Activated CD8-positive, alpha-beta T cell treated with anti-CD3 and anti-CD28 coated beads, Interleukin-2, amount 10 ng/mL, durations not matched to agents 7 days and 5 days (primary cell): ENCODE data around the gene ZNF318. TPM values are rescaled to one million over a fixed set of nuclear protein-coding genes. Genes with fewer than 3 reads are reported as not detected.
"Not testable (repeated sequence)": the region's sequence is repeated elsewhere in the genome, so short reads cannot be mapped to it uniquely, and the experiment has no call there.

Experiments
- ATAC-seq: fragments of 150-1000 bp; cut with Tn5 transposase; one replicate; pipeline ENCODE4 v1.10.0; 2021; ENCODE audit warnings: moderate library complexity
- CTCF ChIA-PET: fragments of 350-600 bp; sonication (Branson Sonifier 250); formaldehyde crosslinking; loops from one replicate; lab custom pipeline; 2021; ENCODE audit warnings: antibody characterized with exemption; lab: Charles Lee
- POLR2A ChIA-PET: fragments of 350-600 bp; sonication (Branson Sonifier 250); formaldehyde crosslinking; loops from one replicate; lab custom pipeline; 2021; ENCODE audit warnings: antibody characterized with exemption; lab: Charles Lee
- DNase-seq: peaks from one replicate; pipeline ENCODE4 v3.0.0-alpha.2; 2020
- H3K27ac Mint-ChIP-seq: one replicate; pipeline ENCODE4 v1.8.0; 2021; ENCODE audit warnings: mild to moderate bottlenecking, mixed read lengths
- H3K27me3 Mint-ChIP-seq: one replicate; pipeline ENCODE4 v1.8.0; 2021; ENCODE audit warnings: low read depth, mixed read lengths
- H3K36me3 Mint-ChIP-seq: one replicate; pipeline ENCODE4 v1.8.0; 2021; ENCODE audit warnings: low read depth, mixed read lengths
- H3K4me1 Mint-ChIP-seq: one replicate; pipeline ENCODE4 v1.8.0; 2021; ENCODE audit warnings: low read depth, mixed read lengths
- H3K4me3 Mint-ChIP-seq: one replicate; pipeline ENCODE4 v1.8.0; 2021; ENCODE audit warnings: mild to moderate bottlenecking, mixed read lengths
- H3K9me3 Mint-ChIP-seq: one replicate; pipeline ENCODE4 v1.8.0; 2022; ENCODE audit warnings: mixed read lengths; ENCODE audit not compliant: insufficient read depth
- total RNA-seq, 2 experiments: library from RNA; stranded (reverse); gene quantifications; one replicate each; pipeline ENCODE4 v1.2.3, GENCODE V29; 2021

Gene ZNF318
- total RNA-seq, 2 experiments from 2014 or later: 6.7 to 7.0 TPM

GRCh38 chr6:43383021-43383667, 13.7 kb upstream of the ZNF318 start:
- ATAC-seq: no peak

DNA sequence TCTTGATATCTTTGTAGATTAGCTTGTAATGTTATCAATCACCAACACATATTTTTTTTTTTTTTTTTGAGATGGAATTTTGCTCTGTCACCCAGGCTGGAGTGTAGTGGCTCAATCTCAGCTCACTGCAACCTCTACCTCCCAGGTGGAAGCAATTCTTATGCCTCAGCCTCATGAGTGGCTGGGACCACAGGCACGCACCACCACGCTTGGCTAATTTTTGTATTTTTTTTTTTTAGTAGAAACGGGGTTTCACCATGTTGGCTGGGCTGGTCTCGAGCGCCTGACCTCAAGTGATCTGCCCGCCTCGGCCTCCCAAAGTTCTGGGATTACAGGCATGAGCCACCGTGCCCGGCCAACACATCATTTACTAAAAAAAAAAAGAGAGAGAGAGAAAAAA, 11.4 kb upstream of the ZNF318 start:
- H3K27me3 Mint-ChIP-seq: peaks cover 41% of the 10 kb centered on the region
- H3K9me3 Mint-ChIP-seq, POLR2A ChIA-PET, DNase-seq, H3K27ac Mint-ChIP-seq, ATAC-seq, H3K4me3 Mint-ChIP-seq: not testable (repeated sequence)
- H3K4me1 Mint-ChIP-seq: peaks cover 46% of the 10 kb centered on the region
- CTCF ChIA-PET: interaction anchor here (0.9 kb wide), 1 partner anchor 11 kb away, joined by 3 read pairs; no protein-coding TSS in a partner anchor
- H3K36me3 Mint-ChIP-seq: peaks cover 12% of the 10 kb centered on the region

More at GRCh38 chr6:43383021-43383667, 13.7 kb upstream of the ZNF318 start:
- Mint-ChIP-seq H3K4me3 (peak overlapping the region; percentile 50), H3K27ac (peak overlapping the region; percentile 91), H3K9me3 (no peaks in the 10 kb centered on the region), H3K36me3 (peaks cover 12% of the 10 kb centered on the region), H3K4me1 (peaks cover 44% of the 10 kb centered on the region), H3K27me3 (peaks cover 48% of the 10 kb centered on the region)
- no peak for DNase-seq
- CTCF ChIA-PET: interaction anchor here (0.6 to 3.9 kb wide), 11 partner anchors 9 to 239 kb away, joined by 3 to 19 read pairs (median 4); partner anchors contain the start of genes ABCC10, CRIP3, DLK2 and ZNF318
- POLR2A ChIA-PET: interaction anchor here (0.8 to 4.1 kb wide), 2 partner anchors 14 to 47 kb away, joined by 3 to 24 read pairs; partner anchors contain the start of gene ZNF318

- POLR2A ChIA-PET: no interaction called here
- peaks cover 32% of the 10 kb centered on the region for H3K4me1 Mint-ChIP-seq
- no peak for DNase-seq
- no peaks in the 10 kb centered on the region for H3K9me3 Mint-ChIP-seq
- ATAC-seq: no peak
- H3K36me3 Mint-ChIP-seq: peaks cover 7% of the 10 kb centered on the region
- H3K27ac Mint-ChIP-seq: no peak overlapping the region
- peaks cover 33% of the 10 kb centered on the region for H3K27me3 Mint-ChIP-seq
- H3K4me3 Mint-ChIP-seq: no peak overlapping the region
- CTCF ChIA-PET: interaction anchor here (1.0 to 1.4 kb wide), 3 partner anchors 9 to 129 kb away, joined by 3 to 6 read pairs (median 4); partner anchors contain the start of gene ZNF318
Observed at GRCh38 chr6:43378631-43379030, 9.2 kb upstream of the ZNF318 start.

GRCh38 chr6:43377710-43378229, 8.3 kb upstream of the ZNF318 start:
- H3K36me3 Mint-ChIP-seq: peaks cover 7% of the 10 kb centered on the region
- H3K27ac Mint-ChIP-seq: no peak overlapping the region
- H3K9me3 Mint-ChIP-seq: no peaks in the 10 kb centered on the region
- peaks cover 40% of the 10 kb centered on the region for H3K27me3 Mint-ChIP-seq
- no peak overlapping the region for H3K4me3 Mint-ChIP-seq
- peaks cover 23% of the 10 kb centered on the region for H3K4me1 Mint-ChIP-seq
- ChIA-PET POLR2A (no interaction called here), CTCF (interaction anchor here (1.1 to 2.5 kb wide), 3 partner anchors 8 to 130 kb away, joined by 4 to 11 read pairs (median 6); partner anchors contain the start of gene ZNF318)
- DNase-seq (no peak), ATAC-seq (no peak)

GRCh38 chr6:43376551-43376981, 7.1 kb upstream of the ZNF318 start:
- no peak overlapping the region for H3K4me3 Mint-ChIP-seq
- ATAC-seq (peak; percentile 44), DNase-seq (no peak)
- H3K27ac Mint-ChIP-seq: no peak overlapping the region
- H3K4me1 Mint-ChIP-seq: peaks cover 17% of the 10 kb centered on the region
- ChIA-PET POLR2A (interaction anchor here (1.1 kb wide), 1 partner anchor 51 kb away, joined by 3 read pairs; the partner anchor contains the start of gene ABCC10), CTCF (interaction anchor here (1.2 to 2.5 kb wide), 2 partner anchors 22 to 130 kb away, joined by 3 to 11 read pairs; no protein-coding TSS in a partner anchor)
- H3K36me3 Mint-ChIP-seq: peaks cover 4% of the 10 kb centered on the region
- H3K27me3 Mint-ChIP-seq: peaks cover 38% of the 10 kb centered on the region
- no peaks in the 10 kb centered on the region for H3K9me3 Mint-ChIP-seq

GRCh38 chr6:43375693-43376092, 6.2 kb upstream of the ZNF318 start:
- ChIA-PET POLR2A (interaction anchor here (1.1 kb wide), 1 partner anchor 52 kb away, joined by 3 read pairs; the partner anchor contains the start of gene ABCC10), CTCF (interaction anchor here (2.5 kb wide), 1 partner anchor 23 kb away, joined by 11 read pairs; no protein-coding TSS in a partner anchor)
- no peak overlapping the region for H3K4me3 Mint-ChIP-seq
- ATAC-seq: no peak
- no peaks in the 10 kb centered on the region for H3K9me3 Mint-ChIP-seq
- no peak overlapping the region for H3K27ac Mint-ChIP-seq
- peaks cover 35% of the 10 kb centered on the region for H3K27me3 Mint-ChIP-seq
- peaks cover 15% of the 10 kb centered on the region for H3K4me1 Mint-ChIP-seq
- peaks cover 2% of the 10 kb centered on the region for H3K36me3 Mint-ChIP-seq
- DNase-seq: no peak

DNA sequence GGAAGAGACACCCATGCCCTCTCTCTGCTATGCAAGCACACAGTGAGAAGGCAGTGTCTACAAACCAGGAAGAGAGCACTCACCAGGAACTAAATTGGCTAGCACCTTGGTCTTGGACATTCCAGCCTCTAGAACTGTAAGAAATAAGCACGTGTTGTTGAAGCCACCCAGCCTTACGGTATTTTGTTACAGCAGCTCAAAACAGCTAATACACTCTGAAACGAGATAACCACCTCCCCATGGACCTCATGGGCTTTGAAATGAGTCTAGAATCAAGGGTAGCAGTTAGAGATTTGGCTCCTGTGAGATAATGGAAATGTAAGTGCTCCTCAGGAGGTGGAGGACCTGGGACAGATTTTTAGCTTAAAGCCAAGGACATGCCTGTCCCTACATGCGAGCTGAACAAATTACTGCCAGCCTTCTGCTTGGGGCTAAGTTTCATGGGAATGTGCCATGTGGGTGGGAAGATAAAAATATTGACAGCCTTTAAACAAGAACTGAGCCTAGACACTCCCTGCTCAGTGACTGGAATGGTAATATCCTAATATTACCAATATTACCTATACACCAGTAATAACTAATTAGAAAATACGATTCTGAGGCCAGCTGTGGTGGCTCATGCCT, 3.9 kb upstream of the ZNF318 start:
- Mint-ChIP-seq H3K9me3 (no peaks in the 10 kb centered on the region), H3K4me3 (no peak overlapping the region), H3K27me3 (peaks cover 19% of the 10 kb centered on the region), H3K4me1 (peaks cover 29% of the 10 kb centered on the region), H3K36me3 (no peaks in the 10 kb centered on the region), H3K27ac (no peak overlapping the region)
- ChIA-PET CTCF (interaction anchor here (1.0 to 1.3 kb wide), 2 partner anchors 10 to 17 kb away, joined by 3 to 6 read pairs; no protein-coding TSS in a partner anchor), POLR2A (no interaction called here)
- DNase-seq (no peak), ATAC-seq (no peak)

DNA sequence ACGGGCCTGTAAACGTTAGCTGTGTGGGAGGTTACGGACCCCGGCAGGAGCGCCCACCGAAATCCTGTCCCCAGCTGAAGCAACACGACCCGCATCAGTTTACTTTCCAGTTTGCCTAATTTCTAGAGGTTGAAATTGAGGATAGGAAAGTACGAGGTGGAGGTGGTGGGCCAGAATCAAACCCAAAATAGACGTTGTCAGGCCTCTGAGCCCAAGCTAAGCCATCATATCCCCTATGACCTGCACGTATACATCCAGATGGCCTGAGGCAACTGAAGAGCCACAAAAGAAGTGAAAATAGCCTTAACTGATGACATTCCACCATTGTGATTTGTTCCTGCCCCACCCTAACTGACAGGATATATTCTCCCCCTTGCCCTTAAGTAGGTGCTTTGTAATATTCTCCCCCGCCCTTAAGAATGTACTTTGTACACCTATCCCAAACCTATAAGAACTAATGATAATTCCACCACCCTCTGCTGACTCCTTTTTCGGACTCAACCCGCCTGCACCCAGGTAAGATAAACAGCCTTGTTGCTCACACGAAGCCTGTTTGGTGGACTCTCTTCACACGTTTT, 645 bp upstream of the ZNF318 start:
- ChIA-PET CTCF (interaction anchor here (0.7 to 2.3 kb wide), 17 partner anchors 8 to 442 kb away, joined by 3 to 11 read pairs (median 5); partner anchors contain the start of genes ABCC10, CNPY3, CRIP3 and DNPH1), POLR2A (interaction anchor here (0.6 to 1.6 kb wide), 4 partner anchors 13 to 800 kb away, joined by 3 to 24 read pairs (median 3); no protein-coding TSS in a partner anchor)
- Mint-ChIP-seq H3K4me3 (peak overlapping the region; percentile 83), H3K4me1 (peaks cover 32% of the 10 kb centered on the region), H3K27ac (peak overlapping the region; percentile 92), H3K27me3 (peaks cover 25% of the 10 kb centered on the region)
- not testable (repeated sequence) for H3K36me3 Mint-ChIP-seq, DNase-seq, H3K9me3 Mint-ChIP-seq, ATAC-seq

DNA sequence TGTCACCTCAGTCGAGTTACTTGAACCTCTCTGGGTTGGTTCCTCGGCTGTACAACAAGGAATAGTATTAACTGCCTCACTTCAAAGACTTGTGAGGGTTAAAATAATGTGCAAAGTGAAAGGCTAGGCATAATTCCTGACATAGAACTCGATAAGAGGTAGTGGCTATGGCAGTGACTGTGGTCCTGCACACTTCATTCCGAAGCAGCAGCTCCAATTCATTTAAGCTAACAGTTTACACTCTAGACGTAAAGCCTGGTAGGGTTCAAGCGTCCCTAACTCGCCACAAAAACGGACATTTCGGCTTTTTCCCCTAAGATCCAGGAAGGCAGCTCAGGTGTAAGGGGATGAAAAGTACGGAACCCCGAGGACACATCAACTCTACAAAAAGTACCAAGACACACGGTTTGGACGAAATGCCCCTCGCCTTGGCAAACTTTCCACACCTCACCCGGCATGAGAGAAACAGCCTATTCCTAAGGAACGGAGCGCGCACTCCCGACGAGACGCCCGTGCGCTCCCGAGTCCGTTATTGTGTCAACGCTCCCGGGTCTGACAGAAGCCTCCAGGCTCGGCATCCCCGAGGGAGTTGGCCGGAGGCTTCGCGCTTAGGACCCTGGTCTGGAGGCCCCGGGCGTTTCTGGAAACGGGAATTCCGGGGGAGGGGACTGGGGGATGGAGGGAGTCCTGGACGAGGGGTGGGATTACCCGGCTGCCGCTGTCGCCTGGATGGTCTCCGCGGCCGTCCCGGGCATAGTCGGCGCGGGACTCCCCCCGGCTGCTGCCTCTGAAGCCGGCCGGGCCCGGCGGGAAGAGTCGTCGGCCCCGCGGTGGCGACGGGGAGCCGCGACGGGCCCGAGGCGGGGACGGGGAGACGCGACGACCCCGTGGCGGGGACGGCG, 937 bp downstream of the ZNF318 start:
- no peaks in the 10 kb centered on the region for H3K9me3 Mint-ChIP-seq
- H3K36me3 Mint-ChIP-seq: no peaks in the 10 kb centered on the region
- H3K4me1 Mint-ChIP-seq: peaks cover 32% of the 10 kb centered on the region
- peak overlapping the region; percentile 78 for H3K4me3 Mint-ChIP-seq
- peak overlapping the region; percentile 56 for H3K27ac Mint-ChIP-seq
- ATAC-seq: peak; percentile 24
- DNase-seq: peak; percentile 23
- CTCF ChIA-PET: interaction anchor here (1.0 to 2.3 kb wide), 9 partner anchors 8 to 440 kb away, joined by 3 to 11 read pairs (median 5); partner anchors contain the start of gene CNPY3
- H3K27me3 Mint-ChIP-seq: peaks cover 25% of the 10 kb centered on the region
- POLR2A ChIA-PET: interaction anchor here (0.6 to 1.6 kb wide), 4 partner anchors 15 to 262 kb away, joined by 3 to 24 read pairs (median 3); no protein-coding TSS in a partner anchor

DNA sequence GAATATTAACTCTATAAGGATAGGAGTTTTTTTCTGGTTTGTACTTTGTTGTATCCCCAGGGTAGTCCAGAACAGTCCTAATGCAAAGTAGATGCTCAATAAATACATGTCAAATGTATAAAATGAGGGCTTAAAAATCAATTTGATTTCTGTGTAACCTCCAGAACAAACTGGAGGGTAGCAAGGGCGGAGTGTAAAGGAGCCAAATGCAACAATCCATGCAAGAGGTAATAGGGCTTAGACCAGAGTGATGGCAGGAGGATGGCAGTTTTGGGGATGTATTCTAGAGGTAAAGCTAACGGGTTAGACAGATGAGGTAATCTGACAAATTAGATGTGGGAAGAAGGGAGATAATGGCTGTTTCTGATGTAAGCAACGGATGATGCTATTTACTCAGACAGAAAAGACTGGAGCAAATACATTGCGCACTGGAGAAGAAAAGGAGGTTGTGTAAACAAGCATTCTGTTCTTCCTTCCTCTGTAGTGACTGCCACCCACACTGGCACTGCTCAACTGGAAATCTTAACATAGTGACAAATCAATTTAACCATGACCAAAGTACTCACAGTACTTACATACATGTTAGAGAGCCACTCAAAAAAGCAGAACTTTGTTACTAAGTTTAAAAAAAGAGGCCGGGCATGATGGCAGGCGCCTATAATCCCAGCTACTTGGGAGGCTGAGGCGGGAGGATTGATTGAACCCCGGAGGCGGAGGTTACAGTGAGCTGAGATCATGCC, 2.0 kb downstream of the ZNF318 start:
- DNase-seq: no peak
- Mint-ChIP-seq H3K4me1 (peaks cover 31% of the 10 kb centered on the region), H3K27ac (no peak overlapping the region), H3K27me3 (peaks cover 18% of the 10 kb centered on the region), H3K4me3 (peak overlapping the region; percentile 15), H3K36me3 (no peaks in the 10 kb centered on the region), H3K9me3 (no peaks in the 10 kb centered on the region)
- no peak for ATAC-seq
- ChIA-PET CTCF (interaction anchor here (0.8 to 1.5 kb wide), 5 partner anchors 9 to 59 kb away, joined by 3 to 4 read pairs (median 3); partner anchors contain the start of gene CRIP3), POLR2A (no interaction called here)
